Suprapubic skin (tissue), 4 donors: ENCODE measurements around the gene LRFN2. TPM values are rescaled to one million over a fixed set of nuclear protein-coding genes. Genes with fewer than 3 reads are reported as not detected.

Experiments used
- DNase-seq, 2 donors: peaks; one replicate each; pipeline ENCODE4 v3.0.0-alpha.2; 2019; ENCODE audit warnings: low spot score in 2 of 2
- H3K27ac ChIP-seq: fragments of 200-600 bp; sonication (generic); one replicate; pipeline ENCODE4 v1.5.1; 2019
- H3K27me3 ChIP-seq: fragments of 200-600 bp; sonication (generic); one replicate; pipeline ENCODE4 v1.5.1; 2019
- H3K36me3 ChIP-seq: fragments of 200-600 bp; sonication (generic); one replicate; pipeline ENCODE4 v1.5.1; 2019
- H3K4me1 ChIP-seq: fragments of 200-600 bp; sonication (generic); one replicate; pipeline ENCODE4 v1.5.1; 2019
- H3K4me3 ChIP-seq: fragments of 200-600 bp; sonication (generic); one replicate; pipeline ENCODE4 v1.5.1; 2019; ENCODE audit warnings: mild to moderate bottlenecking
- H3K9me3 ChIP-seq: fragments of 200-600 bp; sonication (generic); one replicate; pipeline ENCODE4 v1.5.1; 2019
- CTCF ChIP-seq, 2 donors: fragments of 200-600 bp in 1 of 2; fragments of 450-650 bp in 1 of 2; sonication (generic) in 1 of 2; IDR thresholded peaks; one replicate each; pipeline ENCODE4 v1.5.1; 2016 to 2019; ENCODE audit warnings: antibody characterized with exemption in 2 of 2, mild to moderate bottlenecking in 1 of 2, moderate library complexity in 1 of 2
- EP300 ChIP-seq: sonication (generic); formaldehyde crosslinking; IDR thresholded peaks from one replicate; pipeline ENCODE4 v1.6.1; 2017; ENCODE audit warnings: antibody characterized with exemption
- POLR2A ChIP-seq, 2 donors: fragments of 450-650 bp; IDR thresholded peaks; one replicate each; pipeline ENCODE4 v1.6.1; 2017; ENCODE audit warnings: antibody characterized with exemption in 2 of 2, mild to moderate bottlenecking in 2 of 2, moderate library complexity in 2 of 2
- POLR2AphosphoS5 ChIP-seq, 3 donors: sonication (generic); formaldehyde crosslinking; IDR thresholded peaks; one replicate each; pipeline ENCODE4 v1.6.1; 2017; ENCODE audit warnings: antibody characterized with exemption in 3 of 3
- WGBS: methylation state at CpG from one replicate; pipeline ENCODE4 v1.1.5; 2018; 5-methylcytosine and 5-hydroxymethylcytosine counted together
- total RNA-seq, 4 donors: library from RNA; depleted of rRNA; stranded (reverse); fragments of >200 nt; gene quantifications; one replicate each; pipeline ENCODE4 v1.1.0, GENCODE V29; 2016

The LRFN2 gene
- total RNA-seq, 4 donors from 2014 or later = not detected

GRCh38 chr6:40350747-40351217, 236.4 kb downstream of the LRFN2 start:
- TF ChIP-seq POLR2AphosphoS5 (IDR thresholded peaks at IDR 0.05) (no peak), CTCF (IDR thresholded peaks at IDR 0.05) (no peak)
- DNase-seq = peak in 1 of 2 donors; percentile 19

GRCh38 chr6:40349901-40350746, 237.0 kb downstream of the LRFN2 start:
- WGBS = 52% methylated on average over 11 of the region's 11 CpGs
- Histone ChIP-seq H3K4me1 (no peaks in the 10 kb centered on the region), H3K4me3 (no peak overlapping the region), H3K27ac (no peak overlapping the region), H3K9me3 (no peaks in the 10 kb centered on the region), H3K36me3 (no peaks in the 10 kb centered on the region), H3K27me3 (peaks cover 4% of the 10 kb centered on the region)
- TF ChIP-seq CTCF (IDR thresholded peaks at IDR 0.05) (no peak), EP300 (no peak), POLR2AphosphoS5 (IDR thresholded peaks at IDR 0.05) (no peak), POLR2A (IDR thresholded peaks at IDR 0.05) (no peak)
- peak; percentile 27 to 40 for DNase-seq

More at GRCh38 chr6:40350747-40351217, 236.4 kb downstream of the LRFN2 start:
- 93% methylated on average over 3 of the region's 3 CpGs for WGBS
- H3K9me3 ChIP-seq = no peaks in the 10 kb centered on the region
- no peaks in the 10 kb centered on the region for H3K36me3 ChIP-seq
- no peak overlapping the region for H3K4me3 ChIP-seq
- H3K27ac ChIP-seq = no peak overlapping the region
- no peaks in the 10 kb centered on the region for H3K4me1 ChIP-seq
- peaks cover 4% of the 10 kb centered on the region for H3K27me3 ChIP-seq

GRCh38 chr6:40349123-40349900, 237.9 kb downstream of the LRFN2 start:
- 46% methylated on average over 10 of the region's 11 CpGs for WGBS
- H3K4me1 ChIP-seq = no peaks in the 10 kb centered on the region
- H3K27ac ChIP-seq = no peak overlapping the region
- no peaks in the 10 kb centered on the region for H3K9me3 ChIP-seq
- peak; percentile 53 to 67 for DNase-seq
- peaks cover 4% of the 10 kb centered on the region for H3K27me3 ChIP-seq
- no peak for TF ChIP-seq CTCF (IDR thresholded peaks at IDR 0.05)
- no peak for TF ChIP-seq EP300
- no peak for TF ChIP-seq POLR2AphosphoS5 (IDR thresholded peaks at IDR 0.05)
- TF ChIP-seq POLR2A (IDR thresholded peaks at IDR 0.05) = no peak
- no peaks in the 10 kb centered on the region for H3K36me3 ChIP-seq
- H3K4me3 ChIP-seq = no peak overlapping the region

GRCh38 chr6:40348591-40348990, 238.6 kb downstream of the LRFN2 start:
- peaks cover 4% of the 10 kb centered on the region for H3K27me3 ChIP-seq
- H3K36me3 ChIP-seq = no peaks in the 10 kb centered on the region
- no peak overlapping the region for H3K27ac ChIP-seq
- H3K4me1 ChIP-seq = no peaks in the 10 kb centered on the region
- no peaks in the 10 kb centered on the region for H3K9me3 ChIP-seq
- TF ChIP-seq EP300 = no peak
- TF ChIP-seq POLR2A (IDR thresholded peaks at IDR 0.05) = no peak
- no peak for TF ChIP-seq CTCF (IDR thresholded peaks at IDR 0.05)
- TF ChIP-seq POLR2AphosphoS5 (IDR thresholded peaks at IDR 0.05) = no peak
- peak; percentile 18 to 34 for DNase-seq
- H3K4me3 ChIP-seq = no peak overlapping the region
- WGBS = 86% methylated on average over 4 of the region's 4 CpGs

GRCh38 chr6:40347571-40348011, 239.6 kb downstream of the LRFN2 start:
- 35% methylated on average over 3 of the region's 5 CpGs for WGBS
- H3K9me3 ChIP-seq = no peaks in the 10 kb centered on the region
- peak; percentile 29 for DNase-seq
- TF ChIP-seq POLR2A (IDR thresholded peaks at IDR 0.05) (no peak), CTCF (IDR thresholded peaks at IDR 0.05) (no peak), EP300 (no peak), POLR2AphosphoS5 (IDR thresholded peaks at IDR 0.05) (no peak)
- no peak overlapping the region for H3K27ac ChIP-seq
- H3K4me3 ChIP-seq = no peak overlapping the region
- H3K36me3 ChIP-seq = no peaks in the 10 kb centered on the region
- no peaks in the 10 kb centered on the region for H3K4me1 ChIP-seq
- H3K27me3 ChIP-seq = peaks cover 4% of the 10 kb centered on the region
